PFSK-1 (cell line): Measurements from ENCODE around the gene NT5DC2.

Source experiments
- POLR2AphosphoS5 ChIP-seq: IDR thresholded peaks from 2 replicates; pipeline ENCODE4 v1.6.1; 2012; ENCODE audit warnings: low read depth, mild to moderate bottlenecking, control low read depth, low read length, moderate library complexity
- SIN3A ChIP-seq: IDR thresholded peaks from 2 replicates; pipeline ENCODE4 v1.6.1; 2012; ENCODE audit warnings: mild to moderate bottlenecking, low read length, moderate library complexity, borderline replicate concordance; ENCODE audit not compliant: insufficient read depth
- TAF1 ChIP-seq: IDR thresholded peaks from 2 replicates; pipeline ENCODE4 v1.6.1; 2012; ENCODE audit warnings: low read length, control low read depth, borderline replicate concordance; ENCODE audit not compliant: insufficient read depth

GRCh38 chr3:52551118-52551517 is 17.5 kb upstream of the NT5DC2 start:
- TF ChIP-seq TAF1 (no peak), POLR2AphosphoS5 (no peak), SIN3A (no peak)
